GM21367 (cell line): ENCODE measurements around the gene TMTC1.

ENCODE experiments used
- ATAC-seq: cut with Tn5 transposase; IDR thresholded peaks from one replicate; pipeline ENCODE4 v1.9.1; 2021; ENCODE audit not compliant: unreplicated experiment

Gene TMTC1

DNA sequence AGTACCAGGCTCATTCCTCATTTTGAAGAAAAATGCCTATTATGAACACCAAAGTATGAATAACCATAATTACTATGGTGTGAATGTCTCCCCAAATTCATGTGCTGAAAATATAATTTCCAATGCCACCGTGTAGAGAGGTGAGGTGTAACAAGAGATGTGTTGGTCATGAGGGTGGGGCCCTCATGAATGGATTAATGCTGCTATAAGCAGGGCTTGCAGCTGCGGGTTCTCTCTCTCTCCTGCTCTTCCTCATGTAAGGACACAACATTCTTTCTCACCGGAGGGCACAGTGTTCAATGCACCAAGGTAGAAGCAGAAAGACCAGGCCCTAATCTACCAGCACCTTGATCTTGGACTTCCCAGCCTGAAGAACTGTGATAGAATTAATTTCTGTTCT is 70.0 kb downstream of the TMTC1 start:
- no peak for ATAC-seq

DNA sequence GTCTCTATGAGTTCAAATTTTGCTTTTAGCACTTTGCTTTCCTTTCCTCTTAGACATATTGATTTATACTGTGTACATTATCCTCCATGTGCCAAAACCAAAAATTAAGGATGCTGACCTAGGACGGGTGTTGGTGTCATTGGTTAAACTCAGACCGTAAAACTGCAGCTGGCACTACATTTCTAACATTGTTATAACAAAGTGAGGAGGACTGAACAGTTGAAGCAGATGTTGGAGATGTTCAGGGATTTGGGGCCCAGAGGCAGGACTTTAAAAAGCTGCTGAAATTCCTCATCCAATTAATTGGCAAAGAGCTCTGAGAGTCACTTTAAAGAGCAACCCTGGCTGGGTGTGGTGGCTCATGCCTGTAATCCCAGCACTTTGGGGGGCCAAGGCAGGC is 72.4 kb downstream of the TMTC1 start:
- ATAC-seq: no peak

DNA sequence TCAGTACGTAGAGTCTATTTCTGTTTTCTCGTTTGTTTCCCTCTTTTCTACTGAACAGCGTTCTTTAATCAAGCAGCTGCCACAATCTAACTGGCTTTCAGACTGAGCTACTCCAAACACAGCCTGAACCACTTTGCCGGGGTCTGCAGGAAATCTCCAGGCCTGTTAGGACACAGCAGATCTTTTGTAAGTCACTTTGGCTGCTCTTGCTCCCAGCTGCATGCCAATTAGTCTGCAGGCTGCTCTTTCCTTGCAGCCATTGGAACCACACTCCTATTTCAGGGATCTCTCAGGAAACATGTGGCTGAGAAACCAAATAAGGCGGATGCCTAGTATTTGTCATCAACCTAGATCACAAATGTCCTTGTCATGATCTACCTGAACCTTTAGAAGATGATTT is 73.6 kb downstream of the TMTC1 start:
- no peak for ATAC-seq

DNA sequence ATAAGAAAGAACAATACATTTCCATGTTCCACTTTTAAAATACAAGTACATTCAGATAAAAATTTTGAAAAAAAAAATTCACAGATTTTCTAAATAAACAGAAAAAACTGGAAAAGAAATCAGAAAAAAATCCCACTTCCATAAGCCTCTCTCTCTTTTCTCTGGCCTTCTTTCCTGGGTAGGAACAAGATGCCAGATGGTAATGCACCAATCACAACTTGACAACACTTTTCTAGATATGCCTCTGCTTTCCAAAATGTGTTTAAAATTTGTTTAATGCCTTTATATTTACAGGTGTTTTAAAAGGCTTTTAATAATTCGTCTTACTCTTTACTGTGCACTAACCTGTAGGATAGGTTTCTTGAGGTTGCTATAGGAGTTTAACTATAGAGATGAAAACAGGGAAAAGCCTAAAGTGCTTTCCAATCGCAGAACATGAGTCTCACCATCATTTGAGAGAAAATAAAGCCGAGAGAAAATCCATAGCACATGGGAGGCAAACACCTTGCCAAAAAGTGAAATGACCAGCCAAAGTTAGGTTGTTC is 74.2 kb downstream of the TMTC1 start:
- ATAC-seq: no peak

DNA sequence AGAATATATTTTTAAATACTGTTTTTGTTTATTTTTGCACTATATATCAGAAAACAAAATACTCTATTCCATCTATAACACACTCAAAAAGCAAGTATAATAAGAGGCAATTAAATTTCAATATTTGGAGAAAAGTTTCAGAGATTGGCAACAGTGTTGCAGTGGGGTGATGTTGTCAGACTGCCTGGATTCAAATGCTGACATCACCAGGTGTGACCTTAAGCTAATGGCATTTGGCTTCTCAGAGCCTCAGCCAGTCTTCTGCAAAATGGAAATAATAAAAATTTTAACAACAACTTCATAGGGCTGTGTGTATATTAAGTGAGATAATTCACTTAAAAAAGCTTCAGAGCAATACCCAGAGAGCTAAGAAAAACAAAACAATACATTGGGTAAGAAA is 74.7 kb downstream of the TMTC1 start:
- ATAC-seq: no peak

DNA sequence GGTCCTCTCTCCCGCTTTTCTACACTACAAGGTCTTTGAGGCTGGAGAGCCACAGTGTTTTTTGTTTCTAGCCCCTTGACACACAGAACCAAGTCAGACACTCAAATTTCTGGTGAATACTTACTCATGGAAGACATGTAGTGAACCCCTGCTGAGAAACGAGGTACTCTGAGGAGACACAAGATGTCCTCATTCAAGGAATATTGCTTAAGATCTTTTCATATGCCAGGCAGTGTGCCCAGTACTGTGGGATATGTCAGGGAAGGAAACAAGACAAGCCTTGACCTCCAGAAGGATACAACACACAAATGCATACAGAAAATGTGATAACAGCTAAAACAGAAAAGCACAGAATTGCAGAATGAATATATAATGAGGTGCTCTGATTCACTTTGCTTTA is 75.9 kb downstream of the TMTC1 start:
- no peak for ATAC-seq

DNA sequence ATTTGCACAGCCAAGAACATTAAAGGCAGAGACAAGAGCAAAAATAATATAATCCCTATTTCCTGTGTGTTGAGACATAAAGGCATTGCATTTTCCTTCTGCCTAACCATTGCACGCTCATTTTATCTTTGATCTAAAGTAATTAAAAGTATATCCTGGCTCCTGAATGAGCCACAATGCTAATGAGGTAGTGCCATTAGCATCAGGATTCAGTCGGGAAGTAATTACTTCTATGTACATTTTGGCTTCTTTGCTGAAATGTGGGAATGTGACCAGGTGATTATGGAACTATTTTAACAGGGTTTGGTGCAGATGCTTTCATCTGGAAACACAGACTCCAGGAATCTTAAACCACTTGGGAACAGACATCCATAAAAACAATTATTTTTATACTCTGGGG is 77.4 kb downstream of the TMTC1 start:
- no peak for ATAC-seq

DNA sequence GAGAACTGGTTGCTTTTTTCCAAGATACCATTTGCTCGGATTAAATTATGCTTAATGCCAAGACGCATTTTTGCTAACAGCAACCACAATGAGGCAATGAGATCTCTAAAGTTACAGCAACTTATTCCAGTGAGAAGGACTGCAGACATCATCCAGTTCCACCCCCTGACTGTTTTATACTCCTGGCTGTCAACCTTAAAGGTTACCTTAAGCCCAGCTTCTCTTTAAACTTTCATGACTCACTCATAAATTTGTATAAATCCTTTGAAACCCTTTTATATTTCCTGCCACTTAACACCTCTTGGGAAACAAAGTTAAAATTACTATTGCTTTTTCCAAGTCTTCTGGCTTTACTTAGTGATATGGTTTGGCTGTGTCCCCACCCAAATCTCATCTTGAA is 80.2 kb downstream of the TMTC1 start:
- ATAC-seq: no peak

DNA sequence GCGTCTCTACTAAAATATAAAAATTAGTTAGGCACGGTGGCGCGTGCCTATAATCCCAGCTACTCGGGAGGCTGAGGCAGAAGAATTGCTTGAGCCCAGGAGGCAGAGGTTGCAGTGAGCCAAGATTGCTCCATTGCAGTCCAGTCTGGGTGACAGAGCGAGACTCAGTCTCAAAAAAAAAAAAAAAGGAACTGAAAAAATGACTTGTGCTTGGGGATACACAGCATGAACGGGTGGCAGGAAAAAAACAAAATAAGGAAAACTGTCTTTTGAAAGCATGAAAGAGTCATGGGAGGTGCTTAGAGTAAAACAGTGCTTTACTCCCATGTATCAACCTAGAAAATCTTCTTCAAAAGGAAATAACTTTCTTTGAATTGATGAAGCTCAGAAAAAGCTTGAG is 80.8 kb downstream of the TMTC1 start:
- no peak for ATAC-seq

DNA sequence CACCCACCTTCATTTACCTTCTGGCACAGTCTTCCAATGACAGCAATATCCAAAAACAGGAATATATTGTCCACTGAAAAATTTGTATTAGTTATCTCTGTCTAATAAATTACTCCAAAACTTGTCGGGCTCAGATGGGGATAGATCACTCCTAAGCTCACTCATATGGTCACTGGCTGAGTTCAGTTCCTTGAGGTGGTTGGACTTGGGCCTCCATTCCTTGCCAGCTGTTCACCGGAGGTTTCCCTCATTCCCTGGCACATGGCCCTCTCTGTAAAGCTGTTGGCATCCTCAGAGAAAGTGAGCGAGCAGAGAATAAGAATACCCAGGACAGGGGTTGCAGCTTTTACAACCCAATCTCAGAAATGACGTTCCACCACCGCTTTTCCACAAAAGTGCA is 81.5 kb downstream of the TMTC1 start:
- ATAC-seq: no peak

DNA sequence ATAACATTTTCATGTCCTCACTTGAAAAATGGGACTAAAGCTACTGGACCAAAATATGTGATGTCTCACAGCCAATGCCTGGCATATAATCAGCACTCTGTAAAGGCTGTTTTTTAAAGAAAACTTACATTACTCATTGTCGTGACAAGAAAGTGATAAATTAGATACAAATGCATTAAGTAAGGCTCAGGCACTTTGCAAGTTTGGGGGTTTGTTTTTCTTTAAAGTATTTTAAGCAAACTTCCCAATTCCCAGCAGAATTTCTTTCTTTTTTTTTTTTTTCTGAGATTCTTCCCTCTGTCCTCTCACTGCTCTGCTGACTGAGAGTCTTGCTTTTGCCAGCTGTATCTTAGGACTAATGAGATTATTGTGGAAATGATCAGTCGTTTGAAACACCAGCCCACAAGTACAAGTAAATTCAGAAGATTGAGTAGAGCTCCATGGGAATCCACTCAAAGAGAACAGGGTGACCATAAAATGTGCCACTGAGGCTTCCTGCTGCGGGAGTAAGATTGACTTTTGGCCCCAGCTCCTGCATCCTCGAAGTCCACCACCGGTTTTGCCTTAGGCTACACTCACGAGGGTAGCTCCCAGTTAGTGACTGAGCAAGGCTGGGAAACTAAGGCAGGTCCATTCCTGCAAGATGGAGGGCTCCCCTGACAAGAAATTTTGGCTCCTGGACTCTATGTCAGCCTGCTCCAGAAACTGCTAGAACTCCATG is 82.8 kb downstream of the TMTC1 start:
- ATAC-seq: no peak

DNA sequence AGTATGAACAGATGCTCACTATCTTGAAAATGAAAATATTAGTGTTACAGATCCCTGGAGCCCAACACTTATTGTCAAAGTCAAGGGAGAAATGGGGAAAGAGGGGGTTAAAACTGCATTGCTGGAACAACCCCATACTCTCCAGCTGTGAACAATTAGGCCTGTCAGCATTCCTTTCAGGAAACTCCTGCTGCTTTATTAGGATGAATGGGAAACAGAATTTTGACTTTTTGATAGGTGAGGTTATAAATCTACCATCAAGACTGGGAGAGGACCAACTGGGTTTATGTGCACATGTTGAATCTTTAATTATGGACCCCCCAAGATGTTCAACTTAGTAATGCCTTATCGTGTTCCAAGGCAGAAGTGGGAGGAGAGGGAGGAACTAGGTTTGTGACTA is 85.0 kb downstream of the TMTC1 start:
- no peak for ATAC-seq

DNA sequence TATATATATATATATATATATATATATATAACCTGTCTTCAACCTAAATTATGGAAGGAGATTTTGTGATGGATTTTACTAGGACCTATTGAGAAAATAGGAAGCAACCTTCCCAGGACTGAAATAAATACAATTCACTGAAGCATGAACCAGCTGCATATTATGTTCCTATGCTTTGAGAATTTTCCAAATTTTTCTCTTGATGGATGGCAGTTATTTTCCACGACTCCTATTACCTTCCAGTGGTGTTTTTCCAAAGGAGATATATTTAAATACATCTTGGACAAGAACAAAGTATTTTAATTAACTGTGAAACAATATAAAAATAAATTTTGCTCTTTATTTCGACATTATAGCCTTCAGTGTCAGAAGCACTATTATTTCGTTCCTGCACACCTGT is 87.9 kb downstream of the TMTC1 start:
- no peak for ATAC-seq

DNA sequence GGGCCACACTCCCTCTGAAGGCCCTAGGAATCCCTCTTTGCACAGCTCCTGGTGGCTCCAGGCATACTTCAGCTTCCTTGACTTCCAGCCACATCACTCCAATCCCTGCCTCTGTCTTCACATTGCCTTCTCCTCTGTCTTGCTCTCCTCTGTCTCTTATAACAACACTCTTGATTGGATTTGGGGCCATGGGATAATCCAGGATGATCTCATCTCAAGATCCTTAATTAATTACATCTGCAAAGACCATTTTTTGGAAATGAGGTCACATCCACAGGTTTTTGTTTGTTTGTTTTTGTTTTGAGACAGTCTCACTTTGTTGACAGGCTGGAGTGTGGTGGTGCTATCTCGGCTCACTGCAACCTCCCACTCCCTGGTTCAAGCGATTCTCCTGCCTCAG is 88.7 kb downstream of the TMTC1 start:
- no peak for ATAC-seq

DNA sequence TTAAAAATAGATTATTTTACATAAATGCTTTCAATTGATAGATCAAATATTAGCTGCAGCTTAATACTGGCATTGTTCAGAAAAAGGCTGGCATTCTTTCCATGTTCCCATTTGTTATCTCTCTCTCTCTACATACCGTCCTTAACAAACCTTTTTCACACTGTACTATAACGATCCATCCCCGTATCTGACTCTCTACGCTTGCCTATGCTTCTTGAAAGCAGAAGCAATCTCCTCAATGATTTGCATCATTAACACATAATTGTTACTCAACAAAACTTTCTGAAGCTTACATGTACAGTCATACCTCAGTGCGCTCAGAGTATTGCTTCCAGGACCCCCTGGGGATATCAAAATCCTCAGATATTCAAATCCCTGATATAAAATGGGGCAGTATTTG is 89.7 kb downstream of the TMTC1 start:
- no peak for ATAC-seq

DNA sequence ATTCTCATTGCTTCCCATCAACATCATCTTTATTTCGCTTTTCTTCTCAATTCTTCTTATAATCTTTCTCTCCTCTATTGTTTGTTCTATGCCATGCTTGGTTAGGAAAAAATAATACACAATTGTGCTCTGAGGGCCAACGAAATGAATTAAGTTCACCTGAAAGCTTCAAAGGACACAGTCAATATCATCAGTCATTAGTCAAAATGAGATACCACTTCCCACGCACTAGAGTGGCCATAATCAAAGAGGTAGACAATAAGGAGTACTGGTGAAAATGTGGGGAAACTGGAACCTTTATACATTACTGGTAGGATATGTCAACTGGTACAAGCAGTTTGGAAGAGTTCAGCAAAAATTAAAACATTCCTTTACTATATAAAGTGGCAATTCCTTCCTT is 91.5 kb downstream of the TMTC1 start:
- ATAC-seq: no peak

DNA sequence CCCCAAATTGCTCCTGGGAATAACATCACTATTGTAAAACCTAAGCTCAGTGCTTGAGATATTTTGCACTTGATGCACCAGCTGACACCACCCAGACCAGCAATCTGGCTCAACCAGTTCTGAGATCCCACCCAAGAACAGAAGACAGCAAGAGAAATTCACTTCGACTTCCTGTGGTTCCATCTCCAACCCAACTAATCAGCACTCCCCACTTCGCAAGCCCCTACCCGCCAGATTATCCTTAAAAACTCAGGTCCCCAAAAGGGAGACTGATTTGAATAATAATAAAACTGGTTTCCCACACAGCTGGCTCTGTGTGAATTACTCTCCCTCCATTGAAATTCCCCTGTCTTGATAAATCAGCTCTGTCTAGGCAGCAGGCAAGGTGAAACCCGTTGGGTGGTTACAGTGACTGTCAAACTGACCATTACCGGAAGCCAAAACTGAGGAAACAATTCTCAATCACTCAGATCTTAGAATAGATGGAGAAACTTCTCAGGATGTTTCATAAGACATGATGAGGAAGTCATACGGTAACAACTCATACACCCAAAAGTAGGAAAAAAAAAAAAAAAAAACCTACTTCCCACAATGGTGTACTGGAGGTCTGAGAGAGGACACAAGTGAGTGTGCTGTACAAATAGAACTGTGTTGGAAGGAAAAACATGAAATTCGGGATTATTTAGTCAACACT is 92.4 kb downstream of the TMTC1 start:
- no peak for ATAC-seq

DNA sequence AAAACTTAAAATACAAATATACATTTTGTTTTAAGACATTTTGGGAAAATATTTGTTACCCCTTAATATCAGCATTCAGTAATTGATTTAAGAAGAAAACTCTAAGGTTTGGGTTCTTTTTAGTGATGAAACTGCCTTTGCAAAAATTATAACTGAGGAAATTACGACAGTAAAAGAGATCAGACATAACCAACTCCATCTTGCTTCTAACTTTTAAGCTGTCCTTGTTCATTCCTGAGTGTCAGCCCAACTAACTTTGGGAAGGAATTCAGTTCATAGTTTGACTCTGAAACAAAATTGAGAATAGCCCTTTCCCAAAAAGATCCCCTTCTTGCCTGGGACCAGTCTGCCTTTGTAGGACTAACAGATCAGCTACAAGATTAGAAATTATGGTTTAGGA is 93.0 kb downstream of the TMTC1 start:
- ATAC-seq: no peak

DNA sequence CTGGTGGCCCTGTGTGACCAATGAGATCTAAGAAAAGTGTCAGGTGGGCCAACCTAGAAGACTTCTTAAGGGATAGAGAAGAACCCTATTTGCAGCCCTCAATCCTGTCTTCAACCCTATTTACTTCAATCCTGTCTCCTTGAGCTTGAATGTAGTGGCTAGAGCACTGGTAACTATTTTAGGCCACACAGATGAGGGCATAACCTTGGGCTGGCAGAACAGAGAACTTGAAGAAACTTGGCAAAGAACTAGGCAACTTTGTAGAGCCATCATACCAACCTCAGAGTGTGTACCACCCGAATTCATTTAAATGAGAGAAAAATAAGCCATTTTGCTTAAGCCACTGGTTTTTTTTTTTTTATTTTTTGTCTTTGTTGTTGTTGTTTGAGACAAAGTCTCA is 94.8 kb downstream of the TMTC1 start:
- no peak for ATAC-seq

DNA sequence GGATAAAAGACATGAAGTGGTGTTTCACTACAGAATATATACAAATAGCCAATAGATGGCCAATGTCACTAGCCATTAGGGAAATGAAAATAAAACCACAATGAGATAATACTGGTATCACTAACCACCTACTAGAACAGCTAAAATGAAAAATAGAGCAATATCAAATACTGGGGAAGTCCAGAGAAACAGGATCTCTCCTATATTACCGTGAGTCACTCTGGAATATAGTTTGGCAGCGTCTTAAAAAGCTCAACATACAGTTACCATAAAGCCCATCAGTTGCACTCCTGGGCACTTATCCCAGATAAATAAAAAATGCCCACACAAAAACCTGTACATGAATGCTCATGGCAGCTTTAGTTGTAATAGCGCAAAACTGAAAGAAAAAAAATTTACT is 101.7 kb downstream of the TMTC1 start:
- ATAC-seq: no peak

DNA sequence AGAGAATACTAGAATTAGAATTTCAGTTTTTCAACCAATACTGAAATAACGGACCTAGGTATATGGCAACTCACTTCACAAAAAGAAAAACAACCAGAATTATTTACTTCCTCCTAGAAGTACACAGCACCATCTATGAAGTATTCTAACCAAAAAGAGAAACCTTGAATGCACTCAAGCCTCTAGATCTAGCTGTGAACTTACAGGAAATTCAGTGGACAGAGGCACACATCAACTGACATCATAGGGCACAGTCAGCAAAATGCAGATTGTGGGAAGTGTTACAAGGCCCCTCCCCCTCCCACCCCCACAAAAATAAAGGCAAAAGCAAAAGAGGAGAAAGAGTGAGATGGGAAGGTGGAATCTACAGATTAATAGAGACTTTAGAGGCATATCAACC is 102.4 kb downstream of the TMTC1 start:
- ATAC-seq: no peak

DNA sequence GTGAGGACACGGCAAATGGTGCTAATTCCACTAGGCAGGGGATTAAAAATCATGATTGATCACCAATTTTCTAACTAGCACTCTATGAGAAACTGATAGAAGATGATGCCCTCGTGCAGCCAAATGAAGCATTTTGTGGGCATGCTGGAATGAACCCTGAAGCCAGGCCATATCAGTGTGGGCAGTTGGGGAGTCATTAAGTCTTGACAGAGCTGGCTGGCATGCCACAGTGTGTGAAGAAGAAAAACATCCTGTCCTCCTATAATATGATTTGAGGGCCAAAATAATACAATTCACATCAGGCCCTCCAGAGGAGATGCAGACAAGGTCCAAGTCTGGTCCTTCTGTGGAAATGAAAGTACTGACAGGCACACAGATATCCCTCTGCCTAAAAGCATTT is 107.1 kb downstream of the TMTC1 start:
- no peak for ATAC-seq

DNA sequence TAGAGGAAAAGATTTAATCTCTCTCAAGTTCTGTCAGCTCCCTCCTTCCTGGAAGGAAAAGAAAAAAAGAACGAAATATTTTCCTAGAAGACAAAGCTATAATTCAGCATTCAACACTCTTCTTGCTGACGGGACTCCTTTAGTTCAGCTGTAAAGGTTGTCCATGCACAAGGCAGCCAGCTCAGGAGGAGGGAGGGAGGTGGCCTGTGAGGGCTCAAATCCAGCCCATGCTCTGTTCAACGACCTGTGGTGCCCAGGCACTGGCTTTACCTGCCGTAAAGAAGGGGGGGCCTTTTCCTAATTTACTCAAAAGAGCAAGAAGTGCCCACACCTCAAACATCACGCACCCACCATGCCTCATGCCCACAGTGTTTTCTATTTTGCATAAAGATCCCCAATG is 109.3 kb downstream of the TMTC1 start:
- ATAC-seq: no peak
